ENCODE measurements around the gene PTPN2.

GRCh38 chr18:12883684-12884405, at the start of gene PTPN2:
- TF ChIP-seq CTCF (IDR thresholded peaks at IDR 0.05; ENCODE audit: insufficient read depth, low read depth, low read length), result no peak
- TF ChIP-seq EZH2 (IDR thresholded peaks at IDR 0.05; ENCODE audit: insufficient read depth, low read length), result no peak

Measured in astrocyte (in vitro differentiated cells and primary cell).